Sigmoid colon (tissue), 7 donors: ENCODE results near the gene NFATC1. TPM values are rescaled to one million over a fixed set of nuclear protein-coding genes. Genes with fewer than 3 reads are reported as not detected.

Experiments used
- DNase-seq: peaks from one replicate; pipeline ENCODE4 v3.0.0-alpha.2; 2019
- H3K27ac ChIP-seq, 4 donors: fragments of 200-600 bp; sonication (generic); one replicate each; pipeline ENCODE4 v1.5.1; 2016 to 2019; ENCODE audit warnings: mild to moderate bottlenecking in 1 of 4
- H3K27me3 ChIP-seq, 3 donors: fragments of 200-600 bp; sonication (generic); one replicate each; pipeline ENCODE4 v1.5.1; 2019; ENCODE audit warnings: mild to moderate bottlenecking in 1 of 3
- H3K36me3 ChIP-seq, 4 donors: fragments of 200-600 bp; sonication (generic); one replicate each; pipeline ENCODE4 v1.5.1; 2016 to 2019
- H3K4me1 ChIP-seq, 4 donors: fragments of 200-600 bp; sonication (generic); one replicate each; pipeline ENCODE4 v1.5.1; 2017 to 2019
- H3K4me3 ChIP-seq, 4 donors: fragments of 200-600 bp; sonication (generic); one replicate each; pipeline ENCODE4 v1.5.1; 2017 to 2019; ENCODE audit warnings: mild to moderate bottlenecking in 2 of 4, moderate library complexity in 1 of 4
- H3K9me3 ChIP-seq, 4 donors: fragments of 200-600 bp in 3 of 4; sonication (generic) in 3 of 4; one replicate each; pipeline versions ENCODE4 v1.5.1 to v1.6.1; 2013 to 2019
- EP300 ChIP-seq, 4 donors: sonication (generic); formaldehyde crosslinking; IDR thresholded peaks; one replicate each; pipeline ENCODE4 v1.6.1; 2017; ENCODE audit warnings: antibody characterized with exemption in 4 of 4
- POLR2A ChIP-seq, 2 donors: fragments of 450-650 bp; IDR thresholded peaks; one replicate each; pipeline ENCODE4 v1.6.1; 2016; ENCODE audit warnings: antibody characterized with exemption in 2 of 2, mild to moderate bottlenecking in 2 of 2, moderate library complexity in 2 of 2
- POLR2AphosphoS5 ChIP-seq, 4 donors: sonication (generic); formaldehyde crosslinking; IDR thresholded peaks; one replicate each; pipeline ENCODE4 v1.6.1; 2017; ENCODE audit warnings: antibody characterized with exemption in 4 of 4
- WGBS, 2 donors: extraction: QIAGEN DNeasy Blood & Tissue Kit; methylation state at CpG; one replicate each; pipeline ENCODE4 v1.1.7; 2013; 5-methylcytosine and 5-hydroxymethylcytosine counted together
- intact Hi-C: fragments of 100-400 bp; cut with DNase I; formaldehyde crosslinking; loops from one replicate; pipeline ENCODE4 v1.15.1; 2023
- polyA plus RNA-seq, 3 donors: library from polyadenylated mRNA; stranded (reverse); fragments of 200-250 nt; gene quantifications; one replicate each; pipeline ENCODE4 v1.2.3, GENCODE V29; 2013
- total RNA-seq, 4 donors: library from RNA; depleted of rRNA; stranded (reverse); fragments of >200 nt; gene quantifications; one replicate each; pipeline ENCODE4 v1.1.0, GENCODE V29; 2016
- TF ChIP-seq, protein P1 (sequence below), 4 experiments: fragments of 450-650 bp in 3 of 4; fragments of 200-600 bp in 1 of 4; IDR thresholded peaks; one replicate each; pipeline ENCODE4 v1.5.1; 2016 to 2019; ENCODE audit warnings: antibody characterized with exemption in 4 of 4, mild to moderate bottlenecking in 3 of 4, moderate library complexity in 2 of 4
- donor health status: healthy with polysubstance abuse.
- donor health status: Bipolar disorder and iron deficiency.
- donor health status: healthy.

NFATC1 gene
- total and polyA plus RNA-seq, 7 donors, result 1.6 to 13.8 (median 10.7) TPM

DNA sequence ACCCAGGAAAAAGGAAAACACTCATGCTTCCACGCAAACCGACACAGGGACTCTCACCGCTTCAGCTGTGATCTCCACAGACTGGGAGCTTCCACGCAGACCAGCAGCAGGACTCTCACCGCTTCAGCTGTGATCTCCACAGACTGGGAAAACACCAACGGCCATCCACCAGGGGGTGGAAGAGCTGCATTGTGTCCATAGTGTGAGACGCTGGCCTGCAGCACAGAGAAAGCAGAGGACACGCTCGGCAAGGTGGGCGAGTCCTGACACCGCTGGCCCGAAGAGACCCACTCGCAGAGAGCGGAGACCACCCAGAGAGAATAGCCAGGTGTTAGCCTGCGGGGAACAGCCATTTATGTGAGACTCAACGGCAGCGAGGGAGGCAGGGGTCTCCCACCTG lies 42.5 kb upstream of the NFATC1 start:
- Histone ChIP-seq H3K36me3 (peaks cover 0 to 49% (median 2%) of the 10 kb centered on the region in 4 donors), H3K27ac (no peak overlapping the region), H3K4me1 (no peaks in the 10 kb centered on the region), H3K27me3 (no peaks in the 10 kb centered on the region), H3K9me3 (no peaks in the 10 kb centered on the region), H3K4me3 (no peak overlapping the region)
- WGBS, 2 donors, result 92 to 94% methylated on average over 17 of the region's 17 CpGs
- TF ChIP-seq POLR2AphosphoS5 (IDR thresholded peaks at IDR 0.05) (no peak), EP300 (IDR thresholded peaks at IDR 0.05) (no peak), POLR2A (IDR thresholded peaks at IDR 0.05) (no peak)
- TF ChIP-seq, protein P1, sequence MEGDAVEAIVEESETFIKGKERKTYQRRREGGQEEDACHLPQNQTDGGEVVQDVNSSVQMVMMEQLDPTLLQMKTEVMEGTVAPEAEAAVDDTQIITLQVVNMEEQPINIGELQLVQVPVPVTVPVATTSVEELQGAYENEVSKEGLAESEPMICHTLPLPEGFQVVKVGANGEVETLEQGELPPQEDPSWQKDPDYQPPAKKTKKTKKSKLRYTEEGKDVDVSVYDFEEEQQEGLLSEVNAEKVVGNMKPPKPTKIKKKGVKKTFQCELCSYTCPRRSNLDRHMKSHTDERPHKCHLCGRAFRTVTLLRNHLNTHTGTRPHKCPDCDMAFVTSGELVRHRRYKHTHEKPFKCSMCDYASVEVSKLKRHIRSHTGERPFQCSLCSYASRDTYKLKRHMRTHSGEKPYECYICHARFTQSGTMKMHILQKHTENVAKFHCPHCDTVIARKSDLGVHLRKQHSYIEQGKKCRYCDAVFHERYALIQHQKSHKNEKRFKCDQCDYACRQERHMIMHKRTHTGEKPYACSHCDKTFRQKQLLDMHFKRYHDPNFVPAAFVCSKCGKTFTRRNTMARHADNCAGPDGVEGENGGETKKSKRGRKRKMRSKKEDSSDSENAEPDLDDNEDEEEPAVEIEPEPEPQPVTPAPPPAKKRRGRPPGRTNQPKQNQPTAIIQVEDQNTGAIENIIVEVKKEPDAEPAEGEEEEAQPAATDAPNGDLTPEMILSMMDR (IDR thresholded peaks at IDR 0.05), result no peak
- intact Hi-C loops, result no loop called here
- no peak for DNase-seq

- 94 to 96% methylated on average over 8 of the region's 8 CpGs for WGBS, 2 donors
- TF ChIP-seq EP300 (IDR thresholded peaks at IDR 0.05) (no peak), POLR2A (IDR thresholded peaks at IDR 0.05) (no peak), POLR2AphosphoS5 (IDR thresholded peaks at IDR 0.05) (no peak)
- TF ChIP-seq, protein P1 (IDR thresholded peaks at IDR 0.05), result no peak
- intact Hi-C loops, result no loop called here
These were observed 41.4 kb upstream of the NFATC1 start for GRCh38 chr18:79354350-79354749.

DNA sequence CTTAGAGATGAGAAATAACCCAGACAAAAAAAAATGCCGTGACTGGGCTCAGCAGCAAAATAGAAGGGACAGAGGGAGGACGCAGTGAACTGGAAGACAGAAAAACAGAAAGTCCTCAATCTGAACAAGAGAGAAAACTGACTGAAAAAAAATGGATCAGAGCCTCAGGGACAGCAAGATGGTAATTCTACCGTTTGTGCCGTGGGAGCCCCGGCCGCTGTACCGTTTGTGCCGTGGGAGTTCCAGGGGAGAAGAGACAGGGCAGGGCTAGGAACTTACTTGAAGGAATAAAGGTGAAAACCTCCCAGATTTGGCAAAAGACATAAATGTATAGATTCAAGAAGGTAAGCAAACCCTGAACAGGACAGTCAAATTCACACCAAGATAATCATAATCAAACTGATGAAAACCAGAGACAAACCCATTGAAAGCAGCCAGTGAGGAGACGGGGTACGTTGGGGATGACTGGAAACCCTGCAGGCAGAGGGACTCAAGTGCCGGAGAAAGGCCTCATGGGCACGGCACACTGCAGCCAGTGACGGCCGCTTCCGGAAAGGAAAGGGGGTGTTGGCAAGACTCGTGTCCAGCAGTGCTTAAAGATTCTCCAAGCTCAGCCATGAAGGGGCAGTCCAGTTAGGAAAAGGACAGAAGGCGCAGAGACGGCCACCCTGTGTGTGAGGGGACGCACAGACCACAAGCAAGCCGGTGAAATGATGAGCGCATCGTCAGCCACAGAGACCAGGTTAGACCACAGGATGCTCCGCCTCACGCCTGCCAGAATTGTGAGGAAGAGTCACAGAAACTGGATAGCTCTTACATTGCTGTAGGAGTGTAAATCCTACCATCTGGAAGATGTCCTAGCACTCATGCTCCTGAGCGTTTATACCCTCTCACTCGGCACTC lies 40.0 kb upstream of the NFATC1 start:
- no peaks in the 10 kb centered on the region for H3K4me1 ChIP-seq
- 89 to 90% methylated on average over 26 of the region's 26 CpGs for WGBS, 2 donors
- H3K36me3 ChIP-seq, result peaks cover 0 to 42% (median 4%) of the 10 kb centered on the region in 4 donors
- TF ChIP-seq POLR2A (IDR thresholded peaks at IDR 0.05) (no peak), POLR2AphosphoS5 (IDR thresholded peaks at IDR 0.05) (no peak), EP300 (IDR thresholded peaks at IDR 0.05) (no peak)
- TF ChIP-seq, protein P1 (IDR thresholded peaks at IDR 0.05), result no peak
- intact Hi-C loops, result no loop called here
- no peak for DNase-seq
- no peaks in the 10 kb centered on the region for H3K9me3 ChIP-seq
- no peak overlapping the region for H3K4me3 ChIP-seq
- no peaks in the 10 kb centered on the region for H3K27me3 ChIP-seq
- H3K27ac ChIP-seq, result no peak overlapping the region

More at GRCh38 chr18:79354350-79354749, 41.4 kb upstream of the NFATC1 start:
- Histone ChIP-seq H3K9me3 (no peaks in the 10 kb centered on the region), H3K27ac (no peak overlapping the region), H3K4me1 (no peaks in the 10 kb centered on the region), H3K27me3 (no peaks in the 10 kb centered on the region), H3K36me3 (peaks cover 0 to 42% (median 2%) of the 10 kb centered on the region in 4 donors), H3K4me3 (no peak overlapping the region)
- DNase-seq, result no peak

GRCh38 chr18:79356435-79356834 lies 39.3 kb upstream of the NFATC1 start:
- peaks cover 0 to 47% (median 5%) of the 10 kb centered on the region in 4 donors for H3K36me3 ChIP-seq
- H3K27ac ChIP-seq, result no peak overlapping the region
- no peaks in the 10 kb centered on the region for H3K27me3 ChIP-seq
- H3K4me3 ChIP-seq, result no peak overlapping the region
- intact Hi-C loops, result no loop called here
- no peaks in the 10 kb centered on the region for H3K4me1 ChIP-seq
- H3K9me3 ChIP-seq, result no peaks in the 10 kb centered on the region
- 87 to 92% methylated on average over 5 of the region's 5 CpGs for WGBS, 2 donors
- TF ChIP-seq POLR2A (IDR thresholded peaks at IDR 0.05) (no peak), POLR2AphosphoS5 (IDR thresholded peaks at IDR 0.05) (no peak), EP300 (IDR thresholded peaks at IDR 0.05) (no peak)
- TF ChIP-seq, protein P1 (IDR thresholded peaks at IDR 0.05), result no peak
- no peak for DNase-seq
